Right cardiac atrium (tissue), 5 donors: ENCODE data around the gene COX19. TPM values are rescaled to one million over a fixed set of nuclear protein-coding genes. Genes with fewer than 3 reads are reported as not detected.
A peak's percentile ranks its signal among the peaks of the same experiment; 100 is the strongest.

ENCODE experiments used
- ATAC-seq, 2 donors: fragments of 200-7000 bp; cut with Tn5 transposase; one replicate each; pipeline versions ENCODE4 v1.8.0 to v1.9.1; 2020; ENCODE audit warnings: moderate library complexity in 2 of 2, mild to moderate bottlenecking in 1 of 2
- DNase-seq, 3 donors: peaks; one replicate each; pipeline ENCODE4 v3.0.0-alpha.2; 2020
- H3K27ac ChIP-seq: one replicate; pipeline ENCODE4 v1.5.1; 2013; ENCODE audit warnings: mild to moderate bottlenecking, low read length, control low read depth, moderate library complexity
- H3K27me3 ChIP-seq: one replicate; pipeline ENCODE4 v1.6.1; 2013; ENCODE audit not compliant: control insufficient read depth, insufficient read depth
- H3K4me1 ChIP-seq: one replicate; pipeline ENCODE4 v1.6.1; 2013; ENCODE audit warnings: low read length; ENCODE audit not compliant: control insufficient read depth, insufficient read depth
- H3K4me3 ChIP-seq: one replicate; pipeline ENCODE4 v1.5.1; 2013; ENCODE audit warnings: low read length, control low read depth
- H3K9me3 ChIP-seq: one replicate; pipeline ENCODE4 v1.6.1; 2013; ENCODE audit warnings: low read length; ENCODE audit not compliant: control insufficient read depth
- WGBS: extraction: QIAGEN DNeasy Blood & Tissue Kit; methylation state at CpG from one replicate; pipeline ENCODE4 v1.1.7; 2013; 5-methylcytosine and 5-hydroxymethylcytosine counted together
- intact Hi-C, 4 donors: fragments of 100-400 bp; cut with DNase I; formaldehyde crosslinking; loops; one replicate each; pipeline versions ENCODE4 v1.11.0 to v1.14.0; 2022 to 2023
- polyA plus RNA-seq: library from polyadenylated mRNA; stranded (reverse); fragments of 200-250 nt; gene quantifications from one replicate; pipeline ENCODE4 v1.2.3, GENCODE V29; 2013
- total RNA-seq, 4 donors: library from RNA; stranded (reverse); fragmentation: NEBNext Ultra II Directional; extraction: Animal tissue kit (Norgen Biotek cat#: 25700); gene quantifications; one replicate each; pipeline ENCODE4 v1.2.1, GENCODE V29; 2021
- donor health status: healthy with polysubstance abuse.
- donor health status: DM: no; HTN: yes; CAD: no.
- donor health status: DM: no; HTN: no; CAD: no.
- donor health status: DM: no; HTN: yes; CAD: no; lungs with severe emphysema.
- donor health status: DM: yes; HTN: yes; CAD: no.

The COX19 gene
- total and polyA plus RNA-seq, 5 donors = 5.8 to 8.8 (median 7.7) TPM

DNA sequence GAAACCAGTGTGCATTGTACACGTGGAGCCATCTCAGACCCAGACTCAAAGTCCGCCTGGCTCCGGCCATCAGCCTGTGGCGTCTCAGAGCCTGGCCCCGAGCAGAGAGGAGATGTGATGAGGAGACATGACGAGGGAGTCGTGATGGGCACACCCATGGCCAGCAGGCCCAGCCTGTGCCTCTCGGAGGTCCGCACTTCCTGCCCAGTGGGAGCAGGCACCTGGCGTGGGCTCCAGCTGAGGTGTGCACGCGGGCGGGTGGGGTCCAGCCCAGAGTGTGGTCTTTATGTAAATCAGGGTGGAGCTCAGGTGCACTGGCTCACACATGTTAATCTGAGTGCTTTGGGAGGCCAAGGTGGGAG lies 43.0 kb upstream of the COX19 start:
- Histone ChIP-seq H3K27ac (no peak overlapping the region), H3K4me3 (no peak overlapping the region), H3K9me3 (no peaks in the 10 kb centered on the region), H3K4me1 (no peaks in the 10 kb centered on the region), H3K27me3 (no peaks in the 10 kb centered on the region)
- intact Hi-C loops = no loop called here
- 89% methylated on average over 13 of the region's 13 CpGs for WGBS
- ATAC-seq (no peak), DNase-seq (peak in 1 of 3 donors; percentile 49)

- peak in 1 of 3 donors; percentile 30 for DNase-seq
- no peaks in the 10 kb centered on the region for H3K27me3 ChIP-seq
- no peak overlapping the region for H3K27ac ChIP-seq
- ATAC-seq = no peak
- H3K9me3 ChIP-seq = no peaks in the 10 kb centered on the region
- no peak overlapping the region for H3K4me3 ChIP-seq
- 92% methylated on average over 34 of the region's 34 CpGs for WGBS
- H3K4me1 ChIP-seq = no peaks in the 10 kb centered on the region
- intact Hi-C loops = no loop called here
Measured at GRCh38 chr7:1017586-1018333, 42.4 kb upstream of the COX19 start.

GRCh38 chr7:1016577-1017531 lies 41.5 kb upstream of the COX19 start:
- no peaks in the 10 kb centered on the region for H3K4me1 ChIP-seq
- intact Hi-C loops = no loop called here
- 92% methylated on average over 51 of the region's 51 CpGs for WGBS

DNA sequence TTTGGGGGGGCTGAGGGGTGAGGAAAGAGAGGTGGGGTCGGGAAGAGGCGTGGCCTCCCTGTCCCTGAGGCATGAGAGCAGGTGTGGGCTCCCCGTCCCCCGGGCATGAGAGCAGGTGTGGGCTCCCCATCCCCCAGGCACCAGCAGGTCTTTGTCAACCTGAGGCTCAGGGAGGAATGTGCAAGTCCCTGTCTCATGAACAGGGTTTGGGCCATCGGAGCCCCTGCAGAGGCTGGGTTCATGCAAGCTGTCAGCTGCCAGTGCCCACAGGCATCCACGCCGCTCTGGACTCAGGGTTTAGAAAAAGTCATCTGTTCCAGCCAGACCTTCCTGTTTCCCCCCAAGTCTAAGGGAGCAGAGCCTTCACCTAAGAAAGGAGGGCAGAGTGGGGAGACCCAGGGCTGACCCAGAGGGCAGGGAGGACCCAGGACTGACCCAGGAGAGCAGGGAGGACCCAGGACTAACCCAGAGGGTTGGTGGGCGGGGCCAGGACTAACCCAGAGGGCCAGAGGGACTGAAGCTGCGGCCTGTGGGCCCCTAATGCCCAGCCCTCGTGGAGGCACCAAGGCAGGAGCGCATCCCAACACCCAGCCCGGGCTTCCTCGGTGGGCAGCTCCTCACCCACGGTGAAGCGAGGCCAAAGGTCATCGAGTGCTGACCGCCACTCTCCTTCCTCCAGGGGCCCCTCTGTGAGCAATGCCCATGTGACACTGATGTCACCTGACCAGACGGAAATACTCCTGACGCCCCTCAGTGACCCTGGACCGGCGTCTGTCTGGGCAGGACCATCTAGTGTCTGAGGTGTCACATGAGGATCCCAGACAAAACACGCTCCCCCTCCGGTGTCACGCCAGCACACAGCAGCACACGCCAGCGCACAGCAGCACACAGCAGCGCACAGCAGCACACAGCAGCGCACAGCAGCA lies 40.1 kb upstream of the COX19 start:
- DNase-seq = peak in 1 of 3 donors; percentile 55
- intact Hi-C loops = no loop called here

More at GRCh38 chr7:1016577-1017531, 41.5 kb upstream of the COX19 start:
- peak in 1 of 3 donors; percentile 35 for DNase-seq
- Histone ChIP-seq H3K9me3 (no peaks in the 10 kb centered on the region), H3K27me3 (no peaks in the 10 kb centered on the region), H3K4me3 (no peak overlapping the region), H3K27ac (no peak overlapping the region)
- no peak for ATAC-seq

GRCh38 chr7:1014681-1015080 lies 39.3 kb upstream of the COX19 start:
- WGBS = 91% methylated on average over 20 of the region's 20 CpGs
- Histone ChIP-seq H3K4me1 (no peaks in the 10 kb centered on the region), H3K27ac (no peak overlapping the region), H3K9me3 (no peaks in the 10 kb centered on the region), H3K4me3 (no peak overlapping the region), H3K27me3 (no peaks in the 10 kb centered on the region)
- intact Hi-C loops = loop anchor here in 1 of 4 donors (5.0 kb wide), 1 partner anchor 48 kb away; no protein-coding TSS in a partner anchor
- no peak for ATAC-seq
- DNase-seq = peak in 1 of 3 donors; percentile 27

More for the DNA sequence above, 40.1 kb upstream of the COX19 start:
- H3K4me1 ChIP-seq = no peaks in the 10 kb centered on the region
- no peak overlapping the region for H3K27ac ChIP-seq
- ATAC-seq = peak in 1 of 2 donors; percentile 30
- H3K9me3 ChIP-seq = no peaks in the 10 kb centered on the region
- 73% methylated on average over 28 of the region's 28 CpGs for WGBS
- no peaks in the 10 kb centered on the region for H3K27me3 ChIP-seq
- no peak overlapping the region for H3K4me3 ChIP-seq

DNA sequence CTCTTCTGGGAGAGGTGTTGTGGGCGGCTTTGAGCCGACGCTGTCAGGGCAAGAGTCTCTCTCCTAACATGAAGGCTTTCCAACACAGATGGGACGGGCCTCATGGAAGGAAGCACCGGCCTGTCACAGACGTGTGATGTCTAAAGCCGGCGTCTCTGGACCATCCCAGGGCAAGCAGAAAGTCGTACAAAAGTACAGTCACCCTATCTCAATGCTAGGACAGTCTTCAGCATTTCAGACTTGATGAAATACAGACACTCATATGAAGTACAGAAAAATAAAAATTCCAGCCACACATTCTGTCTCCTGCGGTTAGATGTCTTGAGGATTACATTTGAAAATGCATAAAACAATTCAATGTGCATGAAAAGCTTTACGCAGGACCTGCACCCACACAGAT lies 38.2 kb upstream of the COX19 start:
- Histone ChIP-seq H3K9me3 (no peaks in the 10 kb centered on the region), H3K4me3 (no peak overlapping the region), H3K27me3 (no peaks in the 10 kb centered on the region), H3K27ac (no peak overlapping the region), H3K4me1 (no peaks in the 10 kb centered on the region)
- 70% methylated on average over 11 of the region's 11 CpGs for WGBS
- no peak for DNase-seq
- no peak for ATAC-seq
- intact Hi-C loops = loop anchor here in 1 of 4 donors (5.0 kb wide), 1 partner anchor 49 kb away; no protein-coding TSS in a partner anchor

DNA sequence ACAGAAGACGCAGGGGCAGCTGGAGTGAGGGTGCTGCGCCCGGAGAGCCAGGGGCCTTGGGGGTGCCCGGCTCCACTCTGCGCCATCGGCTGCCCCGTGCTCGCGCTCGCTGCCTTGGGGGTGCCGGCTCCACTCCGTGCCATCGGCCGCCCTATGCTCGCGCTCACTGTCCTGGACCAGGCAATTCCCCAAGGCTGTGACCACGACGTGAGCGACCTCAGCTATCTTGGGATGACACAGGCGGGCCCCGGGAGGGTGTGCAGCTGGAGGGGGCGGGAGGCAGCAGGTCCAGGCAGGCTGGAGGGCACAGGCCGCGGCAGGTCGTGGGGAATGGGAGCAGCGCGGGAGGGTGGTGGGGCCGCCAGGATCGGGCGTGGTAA lies 37.4 kb upstream of the COX19 start:
- no peak overlapping the region for H3K27ac ChIP-seq
- ATAC-seq (no peak), DNase-seq (no peak)
- H3K27me3 ChIP-seq = no peaks in the 10 kb centered on the region
- no peak overlapping the region for H3K4me3 ChIP-seq
- no peaks in the 10 kb centered on the region for H3K9me3 ChIP-seq
- intact Hi-C loops = loop anchor here in 1 of 4 donors (5.0 kb wide), 1 partner anchor 50 kb away; no protein-coding TSS in a partner anchor
- 87% methylated on average over 30 of the region's 30 CpGs for WGBS
- no peaks in the 10 kb centered on the region for H3K4me1 ChIP-seq

- H3K27ac ChIP-seq = no peak overlapping the region
- intact Hi-C loops = loop anchor here in 1 of 4 donors (5.0 kb wide), 1 partner anchor 50 kb away; no protein-coding TSS in a partner anchor
- ATAC-seq = no peak
- DNase-seq = no peak
- no peaks in the 10 kb centered on the region for H3K27me3 ChIP-seq
- WGBS = 82% methylated on average over 32 of the region's 32 CpGs
- no peak overlapping the region for H3K4me3 ChIP-seq
- H3K9me3 ChIP-seq = no peaks in the 10 kb centered on the region
- no peaks in the 10 kb centered on the region for H3K4me1 ChIP-seq
Measured at GRCh38 chr7:1012004-1012715, 36.8 kb upstream of the COX19 start.

DNA sequence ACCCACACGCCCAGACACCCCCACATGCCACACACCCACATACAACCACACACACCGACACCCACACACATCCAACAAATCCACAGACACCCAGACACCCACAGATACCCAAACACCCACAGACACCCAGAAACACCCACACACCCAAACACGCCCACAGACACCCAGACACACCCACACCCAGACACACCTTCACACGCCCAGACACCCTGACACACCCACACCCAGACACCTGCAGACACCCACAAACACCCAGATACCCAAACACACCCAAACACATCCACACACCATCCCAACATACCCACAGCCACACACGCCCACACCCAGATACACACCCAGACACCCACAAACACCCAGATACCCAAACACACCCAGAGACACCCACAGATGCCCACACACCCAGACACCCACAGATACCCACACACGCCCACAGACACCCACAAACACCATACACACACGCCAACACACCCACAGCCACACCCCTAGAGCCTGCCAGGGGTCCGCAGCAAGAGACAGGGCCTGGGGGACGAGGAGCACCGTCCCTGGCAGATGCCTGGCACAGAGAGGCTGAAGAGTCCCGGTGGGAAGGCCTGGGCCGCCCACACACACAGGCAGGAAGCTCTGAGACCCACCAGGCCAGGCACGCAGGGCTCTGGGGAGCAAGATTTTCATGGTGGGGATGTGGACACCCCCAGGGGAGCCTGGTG lies 36.1 kb upstream of the COX19 start:
- Histone ChIP-seq H3K27ac (no peak overlapping the region), H3K4me3 (no peak overlapping the region), H3K4me1 (no peaks in the 10 kb centered on the region), H3K27me3 (no peaks in the 10 kb centered on the region), H3K9me3 (no peaks in the 10 kb centered on the region)
- intact Hi-C loops = loop anchor here in 1 of 4 donors (5.0 kb wide), 1 partner anchor 51 kb away; no protein-coding TSS in a partner anchor
- WGBS = 84% methylated on average over 13 of the region's 13 CpGs
- no peak for DNase-seq
- no peak for ATAC-seq
